NCI-H146 treated with DMSO at 0.1 percent for 48 hours (cell line): ENCODE data around the gene ADNP2.

Experiments
- DNase-seq: peaks from one replicate; lab custom pipeline; 2025; ENCODE audit not compliant: unreplicated experiment; lab: John Stamatoyannopoulos, UW

Gene ADNP2

GRCh38 chr18:80169607-80170006 is 60.5 kb downstream of the ADNP2 start:
- no peak for DNase-seq

DNA sequence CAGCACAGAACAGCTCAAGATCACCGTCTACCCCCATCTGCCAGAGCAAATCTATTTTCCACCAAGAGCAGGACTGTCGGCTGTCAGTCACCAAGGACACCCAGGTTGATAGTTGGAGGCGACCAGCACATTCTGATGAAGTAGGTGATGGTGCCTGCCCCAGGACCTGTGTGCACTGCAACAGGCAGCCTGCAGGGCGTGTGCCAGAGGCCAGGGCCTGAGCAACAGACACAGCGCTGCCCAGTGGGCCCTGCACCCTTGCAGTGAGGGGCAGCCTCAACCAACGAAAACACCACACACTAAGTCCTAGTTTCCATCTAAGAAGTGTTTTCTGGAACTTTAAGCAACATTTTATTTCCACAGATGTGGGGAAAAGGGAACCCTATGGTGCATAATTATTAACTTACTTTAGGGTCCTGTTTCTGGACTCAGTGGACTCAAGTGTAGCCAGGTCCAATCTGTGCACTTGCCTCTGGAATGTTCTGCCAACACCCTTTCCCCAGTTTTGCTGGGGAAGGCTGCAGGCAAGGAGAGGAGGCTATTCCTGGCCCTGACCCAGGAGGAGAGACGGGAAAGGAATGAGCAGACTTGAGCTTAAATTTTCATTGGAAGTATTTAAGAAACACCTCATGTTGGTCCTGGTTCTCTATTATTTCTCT is 61.5 kb downstream of the ADNP2 start:
- DNase-seq, result no peak

DNA sequence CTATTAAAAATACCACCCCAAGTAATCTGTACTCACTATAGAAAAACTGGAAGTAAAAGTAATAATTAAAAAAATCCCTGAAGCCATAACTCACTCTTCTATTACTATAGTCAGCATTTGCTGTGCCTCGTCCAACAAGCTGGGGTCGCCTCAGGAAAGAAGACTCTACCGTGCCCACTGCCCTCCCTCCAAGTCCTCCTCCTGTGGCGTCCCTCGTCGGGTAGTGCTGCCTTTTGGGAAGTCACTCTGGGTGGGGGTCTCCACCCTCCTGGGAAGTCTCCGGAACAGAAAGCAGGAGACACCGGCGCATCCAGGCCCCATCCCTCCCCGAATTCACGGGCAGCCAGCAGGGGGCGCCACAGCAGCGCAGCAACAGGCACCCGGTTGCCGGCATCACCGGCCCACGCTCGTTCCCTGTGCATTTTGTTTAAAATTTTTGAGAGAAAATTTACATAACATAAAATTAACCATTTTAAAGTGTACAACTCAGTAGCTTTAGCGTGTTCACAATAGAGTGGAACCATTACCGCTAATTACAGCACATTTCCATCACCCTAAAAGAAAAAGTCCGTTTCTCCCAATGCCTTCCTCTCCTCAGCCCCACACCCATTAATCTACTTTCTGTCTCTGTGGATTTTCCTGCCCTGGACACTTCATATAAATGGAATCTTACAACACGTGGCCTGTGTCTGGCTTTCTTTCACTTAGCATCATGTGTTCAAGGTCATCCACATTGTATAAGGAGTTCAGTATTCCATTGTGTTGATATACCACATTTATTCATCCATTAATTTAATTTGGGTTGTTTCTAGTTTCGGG is 62.2 kb downstream of the ADNP2 start:
- no peak for DNase-seq

GRCh38 chr18:80172056-80172455 is 63.0 kb downstream of the ADNP2 start:
- no peak for DNase-seq

DNA sequence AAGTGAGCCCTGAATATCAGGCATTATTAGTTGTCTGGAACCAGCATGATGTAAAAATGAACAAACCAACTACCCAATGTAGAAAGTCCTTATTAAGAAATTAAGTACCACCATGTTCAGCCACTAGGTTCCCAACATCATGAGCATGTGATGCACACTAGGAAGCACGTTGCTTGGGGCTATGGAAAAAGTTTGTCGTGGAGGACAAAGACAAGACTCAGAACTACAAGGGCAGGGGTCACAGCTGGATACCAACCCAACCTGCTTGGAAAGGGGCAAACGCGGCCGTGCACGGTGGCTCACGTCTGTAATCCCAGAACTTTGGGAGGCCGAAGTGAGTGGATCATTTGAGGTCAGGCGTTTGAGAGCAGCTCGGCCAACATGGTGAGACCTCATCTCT is 64.0 kb downstream of the ADNP2 start:
- DNase-seq, result no peak

DNA sequence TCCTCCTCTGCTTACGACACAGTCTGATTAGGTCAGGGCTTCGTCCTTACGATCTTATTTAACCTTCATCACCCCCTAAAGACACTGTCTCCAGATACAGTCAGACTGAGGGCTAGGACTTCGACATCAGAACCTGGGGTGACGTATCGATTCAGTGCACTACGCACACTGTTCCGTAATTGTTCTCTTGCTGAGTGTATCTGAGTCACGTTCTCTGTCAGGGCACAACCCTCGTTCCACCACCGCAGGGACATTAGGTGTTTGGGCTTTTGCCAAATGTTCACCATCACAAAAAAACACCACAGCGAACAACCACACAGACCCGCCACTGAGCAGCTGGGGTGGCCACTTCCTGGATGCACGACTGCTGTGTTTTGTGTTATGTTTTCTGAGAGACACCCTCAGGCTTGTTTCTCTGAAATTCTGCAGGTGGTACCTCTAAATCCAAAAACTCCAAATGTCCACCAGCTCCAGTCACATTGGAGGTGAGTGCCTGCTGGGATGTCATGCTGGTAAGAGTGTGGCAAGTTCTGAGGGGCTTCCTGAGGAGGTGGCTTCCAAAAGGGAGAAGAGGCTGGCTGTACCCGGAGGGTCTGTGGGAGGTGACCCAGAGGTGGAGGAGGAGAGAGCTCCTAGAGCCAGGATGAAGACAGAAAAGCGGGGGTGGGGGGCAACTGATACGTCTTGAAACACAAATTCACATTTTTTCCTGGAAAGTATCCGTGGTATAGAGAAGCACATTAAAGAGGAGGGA is 66.6 kb downstream of the ADNP2 start:
- no peak for DNase-seq

DNA sequence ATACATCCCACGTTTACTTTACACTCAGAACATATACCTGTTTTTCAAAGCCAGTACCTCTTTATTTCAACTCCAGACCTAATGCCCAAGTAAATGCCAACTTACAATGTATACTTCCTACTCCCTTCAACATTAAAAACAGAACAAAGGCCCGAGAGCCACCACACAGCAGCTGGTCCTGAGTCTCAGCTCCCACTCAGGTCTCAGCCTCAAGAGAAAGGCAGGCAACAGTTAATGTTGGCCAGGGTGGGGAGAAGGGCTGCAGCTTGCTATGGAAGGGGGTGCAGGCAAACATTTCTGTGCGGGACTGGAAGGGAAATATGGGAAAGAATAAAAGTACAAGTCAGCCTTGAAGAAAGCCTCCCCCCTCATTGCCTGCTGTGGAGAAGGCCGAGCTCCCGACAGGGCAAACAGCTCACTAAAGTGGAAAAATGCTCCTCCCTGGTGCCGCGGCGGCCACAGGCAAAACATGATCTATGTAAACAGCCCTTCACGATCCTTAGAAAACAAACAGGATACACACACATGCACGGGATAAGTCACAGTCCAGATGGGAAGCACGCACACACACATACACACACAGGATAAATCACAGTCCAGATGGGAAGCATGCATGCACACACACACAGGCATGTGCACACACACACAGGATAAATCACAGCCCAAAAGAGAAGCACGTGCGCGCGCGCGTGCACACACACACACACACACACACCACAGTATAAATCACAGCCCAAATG is 67.4 kb downstream of the ADNP2 start:
- DNase-seq, result no peak

DNA sequence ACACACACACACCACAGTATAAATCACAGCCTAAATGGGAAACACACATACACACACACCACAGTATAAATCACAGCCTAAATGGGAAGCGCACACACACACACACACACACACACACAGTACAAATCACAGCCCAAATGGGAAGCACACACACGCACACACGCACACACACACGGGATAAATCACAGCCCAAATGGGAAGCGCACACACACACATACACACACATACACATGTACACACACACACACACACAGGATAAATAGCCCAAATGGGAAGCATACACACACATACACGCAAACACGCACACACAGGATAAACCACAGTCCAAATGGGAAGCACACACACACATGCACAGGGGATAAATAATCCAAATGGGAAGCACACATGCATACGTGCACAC is 68.1 kb downstream of the ADNP2 start:
- DNase-seq, result no peak

GRCh38 chr18:80178935-80179818 is 70.1 kb downstream of the ADNP2 start:
- DNase-seq, result no peak

GRCh38 chr18:80179857-80180558 is 70.9 kb downstream of the ADNP2 start:
- peak; percentile 17 for DNase-seq

GRCh38 chr18:80180778-80181564 is 71.9 kb downstream of the ADNP2 start:
- no peak for DNase-seq

DNA sequence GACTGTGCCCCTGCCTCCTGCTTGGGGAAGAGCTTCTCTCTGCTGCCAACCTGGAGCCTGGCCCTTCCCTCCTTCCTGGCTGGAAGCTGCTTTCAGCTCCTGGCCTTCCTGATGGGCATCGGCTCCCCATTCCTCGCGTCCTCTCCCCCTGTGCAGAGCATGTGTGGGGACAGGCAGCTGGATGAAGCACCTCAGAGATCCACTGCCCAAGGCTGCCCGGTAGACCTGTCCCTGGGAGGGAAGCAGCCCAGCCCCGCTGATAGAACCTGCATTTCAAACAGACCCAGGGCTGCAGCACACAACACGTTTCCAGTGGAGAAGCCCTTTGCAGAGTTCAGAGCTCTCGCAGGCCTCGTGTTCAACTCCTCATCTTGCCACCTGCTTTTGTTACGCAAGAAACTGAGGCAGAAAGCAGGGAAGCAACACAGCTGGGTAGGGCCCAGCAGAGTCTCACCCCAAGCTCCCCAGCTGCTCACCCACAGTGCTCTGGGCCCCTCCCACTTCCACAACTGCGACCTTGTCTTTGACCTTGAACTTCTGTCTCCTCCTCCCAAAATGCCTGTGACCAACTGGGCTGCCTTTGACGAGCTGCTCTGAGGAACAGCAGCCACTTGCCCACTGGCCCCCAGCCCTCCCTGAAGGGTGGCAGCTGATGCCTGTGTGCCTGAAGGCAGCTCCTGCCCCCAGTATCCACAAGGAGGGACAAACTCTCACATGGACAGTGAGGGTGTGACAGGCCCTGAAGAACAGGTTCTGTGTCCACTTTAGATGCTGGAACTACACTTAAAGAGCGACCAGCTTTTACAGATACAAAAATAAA is 72.8 kb downstream of the ADNP2 start:
- DNase-seq, result no peak

DNA sequence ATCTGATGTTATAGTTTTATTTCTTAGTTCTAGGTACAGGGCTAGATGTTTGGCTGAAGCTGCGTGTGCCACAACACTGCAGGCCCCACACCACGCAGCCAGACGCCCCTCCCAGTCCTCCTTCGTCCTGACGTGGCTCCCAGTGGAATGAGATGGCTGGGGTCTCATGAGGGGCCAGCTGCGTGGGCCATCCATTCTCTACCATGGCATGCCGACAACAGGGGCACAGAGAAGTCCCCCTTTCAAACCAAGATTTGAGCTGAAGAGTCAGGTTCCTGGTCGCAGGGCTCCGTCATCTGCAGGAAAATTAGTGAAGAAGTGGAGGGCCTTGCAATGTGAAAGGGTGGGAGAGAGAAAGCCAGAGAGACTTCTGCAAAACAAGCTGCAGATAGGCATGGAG is 73.8 kb downstream of the ADNP2 start:
- no peak for DNase-seq

DNA sequence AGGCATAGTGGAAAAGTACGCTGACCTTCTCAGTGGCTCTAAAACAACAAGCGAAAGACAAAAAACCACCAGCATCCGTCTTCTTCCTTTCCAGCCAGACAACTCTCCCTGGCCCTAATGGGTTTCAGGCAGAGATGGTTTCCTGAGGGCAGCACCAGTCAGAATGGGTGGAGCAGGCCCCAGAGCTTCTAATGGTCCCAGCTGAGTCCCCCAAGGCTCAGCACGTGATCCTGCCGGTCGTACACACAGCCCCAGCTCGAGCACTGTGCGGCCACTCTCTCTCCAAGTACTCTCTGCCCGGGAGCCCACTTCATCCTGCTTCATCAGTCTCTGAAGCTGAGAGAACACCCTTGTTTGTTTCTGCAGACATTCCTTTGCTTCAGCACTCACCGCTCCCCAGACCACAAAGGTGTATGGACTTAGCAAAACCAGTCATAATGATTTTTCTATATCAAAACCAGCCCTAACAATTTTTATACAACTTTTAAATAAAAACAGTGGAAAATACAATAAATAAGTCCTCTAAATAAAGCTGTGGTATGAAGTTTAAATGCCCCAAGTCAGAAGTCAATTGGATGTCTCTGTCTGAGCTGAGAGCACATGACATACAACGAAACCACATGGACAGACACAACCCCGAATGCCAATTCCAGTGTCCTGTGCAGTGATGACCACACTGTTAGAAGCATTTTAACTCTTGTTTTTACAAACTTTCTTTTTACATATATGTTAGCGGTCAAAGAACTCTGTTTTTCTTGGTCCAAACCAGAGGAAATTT is 74.4 kb downstream of the ADNP2 start:
- no peak for DNase-seq

- DNase-seq, result no peak
Measured at GRCh38 chr18:80184243-80184772, 75.2 kb downstream of the ADNP2 start.

- no peak for DNase-seq
Measured at GRCh38 chr18:80185545-80185944, 76.5 kb downstream of the ADNP2 start.
